Glutamatergic neuron (in vitro differentiated cells): ENCODE data around the gene ADAMTS13. TPM values are rescaled to one million over a fixed set of nuclear protein-coding genes. Genes with fewer than 3 reads are reported as not detected.

Source experiments
- DNase-seq: peaks from one replicate; pipeline ENCODE4 v3.0.0; 2022
- H3K27ac Mint-ChIP-seq: one replicate; pipeline ENCODE4 v1.8.0; 2020; ENCODE audit warnings: mild to moderate bottlenecking, mixed read lengths, inconsistent platforms; ENCODE audit not compliant: unreplicated experiment
- H3K27me3 Mint-ChIP-seq: one replicate; pipeline ENCODE4 v1.8.0; 2020; ENCODE audit warnings: mild to moderate bottlenecking, moderate library complexity, mixed read lengths, inconsistent platforms; ENCODE audit not compliant: unreplicated experiment
- H3K36me3 Mint-ChIP-seq: one replicate; pipeline ENCODE4 v1.8.0; 2020; ENCODE audit warnings: mild to moderate bottlenecking, mixed read lengths, inconsistent platforms; ENCODE audit not compliant: unreplicated experiment
- H3K4me1 Mint-ChIP-seq: one replicate; pipeline ENCODE4 v1.8.0; 2020; ENCODE audit warnings: mild to moderate bottlenecking, low read depth, mixed read lengths, inconsistent platforms; ENCODE audit not compliant: unreplicated experiment
- H3K4me3 Mint-ChIP-seq: one replicate; pipeline ENCODE4 v1.8.0; 2020; ENCODE audit warnings: mild to moderate bottlenecking, mixed read lengths, inconsistent platforms; ENCODE audit not compliant: unreplicated experiment
- H3K9me3 Mint-ChIP-seq: one replicate; pipeline ENCODE4 v1.8.0; 2020; ENCODE audit warnings: mild to moderate bottlenecking, moderate library complexity, mixed read lengths, inconsistent platforms; ENCODE audit not compliant: unreplicated experiment
- CTCF ChIP-seq: fragments of 200-600 bp; sonication (generic); IDR thresholded peaks from one replicate; pipeline ENCODE4 v1.5.0; 2021; ENCODE audit not compliant: partially characterized antibody, unreplicated experiment
- total RNA-seq: library from RNA; stranded (reverse); fragmentation: NEBNext Ultra II Directional; extraction: Animal tissue kit (Norgen Biotek cat#: 25700); gene quantifications from one replicate; pipeline ENCODE4 v1.2.1, GENCODE V29; 2021; ENCODE audit not compliant: unreplicated experiment

The ADAMTS13 gene
- total RNA-seq, 1 donor from 2014 or later, result 27.9 TPM

GRCh38 chr9:133476941-133477340, 54.8 kb downstream of the ADAMTS13 start:
- Mint-ChIP-seq H3K27me3 (peaks cover under 1% of the 10 kb centered on the region), H3K4me3 (no peak overlapping the region)
- peak; percentile 9 for DNase-seq

GRCh38 chr9:133477461-133477860, 55.3 kb downstream of the ADAMTS13 start:
- no peaks in the 10 kb centered on the region for H3K36me3 Mint-ChIP-seq
- H3K4me3 Mint-ChIP-seq, result peak overlapping the region; percentile 91
- no peak for TF ChIP-seq CTCF
- peaks cover 11% of the 10 kb centered on the region for H3K4me1 Mint-ChIP-seq
- H3K9me3 Mint-ChIP-seq, result peaks cover 7% of the 10 kb centered on the region
- H3K27ac Mint-ChIP-seq, result peak overlapping the region; percentile 73
- DNase-seq, result no peak
- H3K27me3 Mint-ChIP-seq, result no peaks in the 10 kb centered on the region

More at GRCh38 chr9:133476941-133477340, 54.8 kb downstream of the ADAMTS13 start:
- Mint-ChIP-seq H3K9me3 (peaks cover 7% of the 10 kb centered on the region), H3K27ac (no peak overlapping the region), H3K36me3 (no peaks in the 10 kb centered on the region), H3K4me1 (peaks cover 7% of the 10 kb centered on the region)
- no peak for TF ChIP-seq CTCF

GRCh38 chr9:133477992-133478850, 56.1 kb downstream of the ADAMTS13 start:
- Mint-ChIP-seq H3K4me1 (peaks cover 12% of the 10 kb centered on the region), H3K9me3 (peaks cover 7% of the 10 kb centered on the region), H3K27me3 (peaks cover 3% of the 10 kb centered on the region), H3K27ac (peak overlapping the region; percentile 82), H3K4me3 (peak overlapping the region; percentile 91), H3K36me3 (no peaks in the 10 kb centered on the region)
- peak; percentile 79 for DNase-seq
- TF ChIP-seq CTCF, result no peak

- no peak for TF ChIP-seq CTCF
- peaks cover 3% of the 10 kb centered on the region for H3K27me3 Mint-ChIP-seq
- H3K9me3 Mint-ChIP-seq, result peaks cover 7% of the 10 kb centered on the region
- DNase-seq, result peak; percentile 96
- H3K4me3 Mint-ChIP-seq, result peak within 1 kb of the TSS; percentile 91
- no peaks in the 10 kb centered on the region for H3K36me3 Mint-ChIP-seq
- H3K27ac Mint-ChIP-seq, result peak within 1 kb of the TSS; percentile 82
- H3K4me1 Mint-ChIP-seq, result peaks cover 12% of the 10 kb centered on the region
Measured at GRCh38 chr9:133478851-133479711, 56.9 kb downstream of the ADAMTS13 start, which contains the start of gene SLC2A6. SLC2A6 (minus strand) TSS chr9:133479099; CDS start chr9:133479059, 40 bp downstream.
